Caco-2 (cell line): Measurements from ENCODE around the gene JTB. TPM values are rescaled to one million over a fixed set of nuclear protein-coding genes. Genes with fewer than 3 reads are reported as not detected.

Experiments
- BruUV-seq: library from RNA; stranded (reverse); fragments of 400-500 nt; replicated peaks from 2 replicates; lab custom pipeline; 2021; lab: Mats Ljungman, UMichigan
- CTCF ChIA-PET: fragments of 300-600 bp; sonication (Branson Sonifier 250); formaldehyde crosslinking; loops from one replicate; lab custom pipeline; 2022; ENCODE audit warnings: antibody characterized with exemption; lab: Charles Lee
- POLR2A ChIA-PET: fragments of 300-600 bp; sonication (Branson Sonifier 250); formaldehyde crosslinking; loops from one replicate; lab custom pipeline; 2022; ENCODE audit warnings: antibody characterized with exemption; lab: Charles Lee
- DNase-seq, 2 experiments: peaks; one replicate each; pipeline versions ENCODE4 v3.0.0 to v3.0.0-alpha.2; 2020 to 2022
- H3K27me3 ChIP-seq: replicated peaks from 2 replicates; pipeline ENCODE4 v1.6.0; 2011; ENCODE audit warnings: low read length; ENCODE audit not compliant: control insufficient read depth, insufficient read depth
- H3K36me3 ChIP-seq: 2 replicates; pipeline ENCODE4 v1.5.1; 2011; ENCODE audit warnings: low read length; ENCODE audit not compliant: control insufficient read depth, insufficient read depth
- H3K4me1 ChIP-seq: fragments of 250-450 bp; sonication (Bioruptor Pico); 2 replicates; pipeline ENCODE4 v1.5.1; 2020; ENCODE audit warnings: mild to moderate bottlenecking
- H3K4me3 ChIP-seq: 2 replicates; pipeline ENCODE4 v1.5.1; 2011; ENCODE audit warnings: low read depth, mild to moderate bottlenecking, control low read depth, low read length
- H3K9me3 ChIP-seq: fragments of 250-450 bp; sonication (Bioruptor Pico); 2 replicates; pipeline ENCODE4 v1.5.1; 2020; ENCODE audit warnings: mild to moderate bottlenecking, moderate library complexity
- H3K27ac Mint-ChIP-seq: one replicate; pipeline ENCODE4 v1.8.0; 2022; ENCODE audit warnings: mixed read lengths; ENCODE audit not compliant: unreplicated experiment
- H3K27me3 Mint-ChIP-seq: one replicate; pipeline ENCODE4 v1.8.0; 2022; ENCODE audit warnings: mixed read lengths; ENCODE audit not compliant: insufficient read depth, unreplicated experiment
- H3K36me3 Mint-ChIP-seq: one replicate; pipeline ENCODE4 v1.8.0; 2022; ENCODE audit warnings: mild to moderate bottlenecking, mixed read lengths; ENCODE audit not compliant: insufficient read depth, unreplicated experiment
- H3K4me1 Mint-ChIP-seq: one replicate; pipeline ENCODE4 v1.8.0; 2022; ENCODE audit warnings: low read depth, mixed read lengths; ENCODE audit not compliant: unreplicated experiment
- H3K4me3 Mint-ChIP-seq: one replicate; pipeline ENCODE4 v1.8.0; 2022; ENCODE audit warnings: mild to moderate bottlenecking, moderate library complexity, mixed read lengths; ENCODE audit not compliant: unreplicated experiment
- H3K9me3 Mint-ChIP-seq: one replicate; pipeline ENCODE4 v1.8.0; 2022; ENCODE audit warnings: mixed read lengths; ENCODE audit not compliant: unreplicated experiment
- intact Hi-C: fragments of 100-400 bp; cut with micrococcal nuclease; formaldehyde crosslinking; loops from one replicate; pipeline ENCODE4 v1.10.0; 2022; ENCODE audit not compliant: unreplicated experiment
- microRNA-seq: library from miRNA; unstranded; fragments of <30 nt; microRNA quantifications from one replicate; pipeline ENCODE4 v1.2.0, GENCODE V29; 2022
- total RNA-seq: library from RNA; stranded (reverse); gene quantifications from 2 replicates; pipeline ENCODE4 v1.2.3, GENCODE V29; 2022
- TF ChIP-seq, protein P1 (sequence below), 2 experiments: fragments of 200-600 bp in 1 of 2; IDR thresholded peaks; 1 replicate in 1 of 2; 2 replicates in 1 of 2; pipeline versions ENCODE4 v1.5.1 to v1.8.0; 2011 to 2022; ENCODE audit warnings: antibody characterized with exemption in 1 of 2, control low read depth in 1 of 2, inconsistent platforms in 1 of 2, low read depth in 1 of 2, low read length in 1 of 2, mild to moderate bottlenecking in 1 of 2, moderate library complexity in 1 of 2; ENCODE audit not compliant: insufficient read depth in 1 of 2, severe bottlenecking in 1 of 2, unreplicated experiment in 1 of 2

Gene JTB
- total RNA-seq, 1 experiment from 2014 or later = 123 TPM

DNA sequence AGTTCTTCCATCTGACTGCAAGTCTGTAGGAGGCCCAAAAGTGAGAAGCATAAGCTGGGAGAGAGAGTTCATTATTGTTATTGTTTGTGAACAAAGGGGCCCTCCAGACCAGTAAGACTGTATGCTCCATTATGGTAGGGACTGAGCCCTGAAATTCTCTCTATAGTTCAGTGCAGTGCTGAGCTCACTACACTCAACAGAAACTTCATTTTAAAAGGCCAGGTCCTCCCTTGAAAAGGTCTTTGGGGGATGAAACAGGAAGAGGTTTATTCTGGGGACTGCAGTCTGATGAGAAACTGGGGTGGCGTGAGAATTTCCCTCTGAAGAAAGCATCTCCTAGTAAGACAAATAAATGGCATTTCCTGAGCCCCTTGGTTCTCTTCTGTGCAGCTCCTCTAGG, 49.2 kb downstream of the JTB start:
- H3K27ac Mint-ChIP-seq = no peak overlapping the region
- no peak for DNase-seq
- ChIA-PET CTCF (no interaction called here), POLR2A (no interaction called here)
- intact Hi-C loops = no loop called here
- H3K9me3 Mint-ChIP-seq = no peaks in the 10 kb centered on the region
- peaks cover 12% of the 10 kb centered on the region for H3K36me3 Mint-ChIP-seq
- Histone ChIP-seq H3K27me3 (no peaks in the 10 kb centered on the region), H3K4me3 (no peak overlapping the region), H3K9me3 (no peaks in the 10 kb centered on the region), H3K36me3 (no peaks in the 10 kb centered on the region; the same call in none of the 2 replicates), H3K4me1 (peaks cover 6% of the 10 kb centered on the region)
- no TSS peak for BruUV-seq
- no peaks in the 10 kb centered on the region for H3K27me3 Mint-ChIP-seq
- TF ChIP-seq, protein P1, sequence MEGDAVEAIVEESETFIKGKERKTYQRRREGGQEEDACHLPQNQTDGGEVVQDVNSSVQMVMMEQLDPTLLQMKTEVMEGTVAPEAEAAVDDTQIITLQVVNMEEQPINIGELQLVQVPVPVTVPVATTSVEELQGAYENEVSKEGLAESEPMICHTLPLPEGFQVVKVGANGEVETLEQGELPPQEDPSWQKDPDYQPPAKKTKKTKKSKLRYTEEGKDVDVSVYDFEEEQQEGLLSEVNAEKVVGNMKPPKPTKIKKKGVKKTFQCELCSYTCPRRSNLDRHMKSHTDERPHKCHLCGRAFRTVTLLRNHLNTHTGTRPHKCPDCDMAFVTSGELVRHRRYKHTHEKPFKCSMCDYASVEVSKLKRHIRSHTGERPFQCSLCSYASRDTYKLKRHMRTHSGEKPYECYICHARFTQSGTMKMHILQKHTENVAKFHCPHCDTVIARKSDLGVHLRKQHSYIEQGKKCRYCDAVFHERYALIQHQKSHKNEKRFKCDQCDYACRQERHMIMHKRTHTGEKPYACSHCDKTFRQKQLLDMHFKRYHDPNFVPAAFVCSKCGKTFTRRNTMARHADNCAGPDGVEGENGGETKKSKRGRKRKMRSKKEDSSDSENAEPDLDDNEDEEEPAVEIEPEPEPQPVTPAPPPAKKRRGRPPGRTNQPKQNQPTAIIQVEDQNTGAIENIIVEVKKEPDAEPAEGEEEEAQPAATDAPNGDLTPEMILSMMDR (IDR thresholded peaks at IDR 0.05; ENCODE audit: insufficient read depth in 1 of 2, low read depth in 1 of 2, low read length in 1 of 2, severe bottlenecking in 1 of 2, unreplicated experiment in 1 of 2) = no peak
- H3K4me3 Mint-ChIP-seq = no peak overlapping the region
- no peaks in the 10 kb centered on the region for H3K4me1 Mint-ChIP-seq

- Mint-ChIP-seq H3K27ac (no peak overlapping the region), H3K4me3 (no peak overlapping the region), H3K4me1 (peaks cover 4% of the 10 kb centered on the region), H3K27me3 (no peaks in the 10 kb centered on the region), H3K36me3 (peaks cover 13% of the 10 kb centered on the region), H3K9me3 (no peaks in the 10 kb centered on the region)
- Histone ChIP-seq H3K4me3 (no peak overlapping the region), H3K36me3 (no peaks in the 10 kb centered on the region; the same call in 1 of the 2 replicates), H3K9me3 (no peaks in the 10 kb centered on the region), H3K27me3 (no peaks in the 10 kb centered on the region), H3K4me1 (peaks cover 6% of the 10 kb centered on the region)
- CTCF ChIA-PET = no interaction called here
- POLR2A ChIA-PET = no interaction called here
- DNase-seq = no peak
- intact Hi-C loops = no loop called here
- no TSS peak for BruUV-seq
- TF ChIP-seq, protein P1 (IDR thresholded peaks at IDR 0.05; ENCODE audit: insufficient read depth in 1 of 2, low read depth in 1 of 2, low read length in 1 of 2, severe bottlenecking in 1 of 2, unreplicated experiment in 1 of 2) = no peak
These were observed 51.1 kb downstream of the JTB start for GRCh38 chr1:153926405-153926804.

Small RNA genes lying within 50 kb of the gene (microRNA-seq; reads per million reads assigned to microRNA genes)
- gene MIR6737 = not detected

Other genes with a start within 250 kb of the JTB start
- 39.0 and 43.4 TPM in 2 replicates for gene INTS3, start 249.6 kb downstream of the JTB start, total RNA-seq
- gene SLC27A3, start 202.3 kb downstream of the JTB start, total RNA-seq = 22.8 and 27.2 TPM in 2 replicates
- 38.0 and 42.6 TPM in 2 replicates for gene GATAD2B, start 54.7 kb downstream of the JTB start, total RNA-seq
- gene DENND4B, start 31.0 kb downstream of the JTB start, total RNA-seq = 78.2 and 79.0 TPM in 2 replicates
- gene CRTC2, start 19.1 kb downstream of the JTB start, total RNA-seq = 24.4 and 30.8 TPM in 2 replicates
- gene SLC39A1, start 14.1 kb downstream of the JTB start, total RNA-seq = 135 and 150 TPM in 2 replicates
- 9.0 and 9.8 TPM in 2 replicates for gene CREB3L4, start 9.8 kb downstream of the JTB start, total RNA-seq
- gene RAB13, start 8.7 kb upstream of the JTB start, total RNA-seq = 77.4 and 79.3 TPM in 2 replicates
- 2,648 and 2,676 TPM in 2 replicates for gene RPS27, start 13.1 kb upstream of the JTB start, total RNA-seq
- gene NUP210L, start 177.4 kb upstream of the JTB start, total RNA-seq = 0.07 and 0.19 TPM in 2 replicates
- 681 and 698 TPM in 2 replicates for gene TPM3, start 214.4 kb upstream of the JTB start, total RNA-seq
- gene CFAP141, start 228.7 kb upstream of the JTB start, total RNA-seq = not detected in 2 replicates
- 195 and 198 TPM in 2 replicates for gene UBAP2L, start 243.3 kb upstream of the JTB start, total RNA-seq